OCI-LY3 (cell line): ENCODE measurements around the gene DENND4A.

Source experiments
- CTCF ChIP-seq: fragments of 200-600, 300-600 bp; sonication (generic); IDR thresholded peaks from 2 replicates; pipeline ENCODE4 v1.5.1; 2014; ENCODE audit warnings: antibody characterized with exemption, low read length, low read depth
- EZH2phosphoT487 ChIP-seq: fragments of 200-600 bp; shearing (Covaris generic); IDR thresholded peaks from 2 replicates; pipeline ENCODE4 v1.6.1; 2018; ENCODE audit warnings: antibody characterized with exemption, mixed run types, low read depth

DNA sequence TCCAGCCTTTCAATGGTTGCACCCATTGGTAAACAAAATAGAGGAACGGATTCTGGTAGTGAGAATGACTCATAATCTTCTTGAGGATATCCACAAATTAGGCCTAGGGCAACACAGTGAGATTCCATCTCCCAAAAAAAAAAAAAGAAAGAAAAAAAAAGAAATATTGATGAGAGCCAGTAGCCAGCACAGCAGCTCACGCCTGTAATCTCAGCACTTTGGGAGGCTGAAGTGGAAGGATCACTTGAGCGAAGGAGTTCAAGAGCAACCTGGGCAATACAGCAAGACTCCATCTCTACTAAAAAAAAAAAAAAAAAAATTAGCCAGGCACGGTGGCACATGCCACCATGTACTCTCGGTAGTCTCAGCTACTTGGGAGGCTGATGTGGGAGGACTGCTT is 51.9 kb downstream of the DENND4A start:
- TF ChIP-seq CTCF (no peak), EZH2phosphoT487 (no peak)
